A549 (cell line): Measurements from ENCODE around the gene HAUS8. TPM values are rescaled to one million over a fixed set of nuclear protein-coding genes. Genes with fewer than 3 reads are reported as not detected.

Experiments
- ATAC-seq, 2 experiments: fragments of 200-7000 bp in 1 of 2; fragments of >200 bp in 1 of 2; cut with Nextera tagmentation in 1 of 2; cut with Tn5 transposase in 1 of 2; 3 replicates each; pipeline versions ENCODE4 v1.8.0 to v1.9.1; 2018 to 2020; ENCODE audit warnings: mild to moderate bottlenecking in 1 of 2, moderate library complexity in 1 of 2
- CTCF ChIA-PET: fragments of 300-600 bp; sonication (Branson Sonifier 250); formaldehyde crosslinking; extraction: SDS; loops from one replicate; lab custom pipeline; 2021; ENCODE audit warnings: antibody characterized with exemption, inconsistent platforms; lab: Yijun Ruan, JAX
- POLR2A ChIA-PET: fragments of 350-600 bp; formaldehyde crosslinking; extraction: SDS; loops from one replicate; lab custom pipeline; 2021; ENCODE audit warnings: antibody characterized with exemption, inconsistent platforms; lab: Yijun Ruan, JAX
- DNase-seq, 2 experiments: peaks; one replicate each; pipeline versions ENCODE4 v3.0.0 to v3.0.0-alpha.2; 2011 to 2016; ENCODE audit warnings: low read depth in 1 of 2, low spot score in 1 of 2
- FAIRE-seq: peaks from 2 replicates; lab custom pipeline; 2011; peaks lifted over from hg19 to GRCh38; lab: Jason Lieb, UNC
- H3K27ac ChIP-seq, 2 experiments: fragments of >200 bp; sonication (Bioruptor Twin); formaldehyde crosslinking; 3 replicates each; pipeline ENCODE4 v1.5.1; 2016 to 2017
- H3K4me1 ChIP-seq: fragments of >200 bp; sonication (Bioruptor Twin); formaldehyde crosslinking; 3 replicates; pipeline ENCODE4 v1.6.1; 2016
- H3K4me2 ChIP-seq: fragments of >200 bp; sonication (Bioruptor Twin); formaldehyde crosslinking; 3 replicates; pipeline ENCODE4 v1.6.1; 2016
- H3K4me3 ChIP-seq: fragments of >200 bp; sonication (Bioruptor Twin); formaldehyde crosslinking; 3 replicates; pipeline ENCODE4 v1.5.1; 2016
- H3K9me3 ChIP-seq: fragments of >200 bp; sonication (Bioruptor Twin); formaldehyde crosslinking; 3 replicates; pipeline ENCODE4 v1.6.1; 2016
- CBX2 ChIP-seq: fragments of 200-600 bp; sonication (generic); IDR thresholded peaks from 2 replicates; pipeline ENCODE4 v1.6.1; 2016; ENCODE audit warnings: low read depth, mild to moderate bottlenecking, borderline replicate concordance
- CBX8 ChIP-seq: fragments of 200-600 bp; sonication (generic); IDR thresholded peaks from 2 replicates; pipeline ENCODE4 v1.6.1; 2016
- CHD2 ChIP-seq: fragments of 150-350 bp; IDR thresholded peaks from 2 replicates; pipeline ENCODE4 v1.6.1; 2014; ENCODE audit warnings: low read length; ENCODE audit not compliant: partially characterized antibody
- EHMT2 ChIP-seq: fragments of 200-600 bp; sonication (generic); IDR thresholded peaks from 2 replicates; pipeline ENCODE4 v1.6.1; 2016; ENCODE audit warnings: antibody characterized with exemption, low read depth, mild to moderate bottlenecking, moderate library complexity
- FOSL2 ChIP-seq, 2 experiments: fragments of 450-650 bp in 1 of 2; fragments of >200 bp in 1 of 2; sonication (Bioruptor Twin) in 1 of 2; formaldehyde crosslinking; IDR thresholded peaks; 2 replicates each; pipeline versions ENCODE4 v1.5.0 to v1.6.1; 2016 to 2020; ENCODE audit warnings: mild to moderate bottlenecking in 1 of 2, moderate library complexity in 1 of 2
- HOXB13 ChIP-seq: fragments of 250-450 bp; sonication (Bioruptor Pico); IDR thresholded peaks from 2 replicates; pipeline ENCODE4 v1.5.0; 2020; ENCODE audit warnings: low read depth, mild to moderate bottlenecking, moderate library complexity
- HOXB5 ChIP-seq: fragments of 250-450 bp; sonication (Bioruptor Pico); IDR thresholded peaks from 2 replicates; pipeline ENCODE4 v1.5.0; 2020; ENCODE audit warnings: mild to moderate bottlenecking, moderate library complexity
- JUN ChIP-seq, 2 experiments: fragments of >200 bp; sonication (Bioruptor Twin); formaldehyde crosslinking; IDR thresholded peaks; 2 replicates in 1 of 2; 3 replicates in 1 of 2; pipeline ENCODE4 v1.6.1; 2016 to 2017
- JUNB ChIP-seq: fragments of >200 bp; sonication (Bioruptor Twin); formaldehyde crosslinking; IDR thresholded peaks from 2 replicates; pipeline ENCODE4 v1.6.1; 2016
- KDM1A ChIP-seq: fragments of 200-600 bp; sonication (generic); IDR thresholded peaks from 2 replicates; pipeline ENCODE4 v1.6.1; 2016; ENCODE audit warnings: low read depth, mild to moderate bottlenecking
- MAFK ChIP-seq: fragments of 450-650 bp; IDR thresholded peaks from 2 replicates; pipeline ENCODE4 v1.6.1; 2014; ENCODE audit not compliant: partially characterized antibody
- MAZ ChIP-seq: fragments of 150-350 bp; IDR thresholded peaks from 2 replicates; pipeline ENCODE4 v1.6.1; 2014; ENCODE audit warnings: antibody characterized with exemption, low read depth, low read length, borderline replicate concordance
- NR3C1 ChIP-seq: fragments of >200 bp; sonication (Bioruptor Twin); formaldehyde crosslinking; IDR thresholded peaks from 3 replicates; pipeline ENCODE4 v1.6.1; 2017
- PHF8 ChIP-seq: fragments of 200-600 bp; sonication (generic); IDR thresholded peaks from 2 replicates; pipeline ENCODE4 v1.6.1; 2016; ENCODE audit warnings: low read depth, mild to moderate bottlenecking, antibody characterized with exemption, moderate library complexity, borderline replicate concordance
- REST ChIP-seq: fragments of 200-600 bp; sonication (generic); IDR thresholded peaks from 2 replicates; pipeline ENCODE4 v1.6.1; 2016; ENCODE audit warnings: antibody characterized with exemption, mild to moderate bottlenecking, moderate library complexity
- RFX5 ChIP-seq: fragments of 450-650 bp; IDR thresholded peaks from 2 replicates; pipeline ENCODE4 v1.7.1; 2014; ENCODE audit warnings: antibody characterized with exemption, mild to moderate bottlenecking, moderate library complexity
- RNF2 ChIP-seq: fragments of 200-600 bp; sonication (generic); IDR thresholded peaks from 2 replicates; pipeline ENCODE4 v1.6.1; 2016; ENCODE audit warnings: low read depth, mild to moderate bottlenecking, antibody characterized with exemption, moderate library complexity, borderline replicate concordance
- SREBF2 ChIP-seq: fragments of 450-650 bp; IDR thresholded peaks from 2 replicates; pipeline ENCODE4 v1.6.1; 2014; ENCODE audit warnings: mild to moderate bottlenecking, moderate library complexity
- TP53 ChIP-seq: fragments of 250-450 bp; sonication (Bioruptor Pico); IDR thresholded peaks from 2 replicates; pipeline ENCODE4 v1.5.0; 2021; ENCODE audit warnings: mild to moderate bottlenecking, moderate library complexity
- ZFP36 ChIP-seq: fragments of 450-650 bp; IDR thresholded peaks from 2 replicates; pipeline ENCODE4 v1.6.1; 2014; ENCODE audit warnings: borderline replicate concordance; ENCODE audit not compliant: partially characterized antibody
- WGBS: methylation state at CpG from one replicate; pipeline ENCODE4 v1.1.6; 2017; ENCODE audit errors: missing lambda C conversion rate; 5-methylcytosine and 5-hydroxymethylcytosine counted together
- polyA plus RNA-seq, 4 experiments: library from polyadenylated mRNA; depleted of rRNA in 3 of 4; stranded (reverse); fragments of >200 nt; fragmentation: RNase III in 1 of 4; extraction: RNeasy Plus Mini Kit Qiagen cat#74134 plus additional on column Dnase treatment in 1 of 4; gene quantifications; 2 replicates in 3 of 4; 3 replicates in 1 of 4; pipeline ENCODE4 v1.2.3, GENCODE V29; 2011 to 2017
- TF ChIP-seq, protein P1 (sequence below): IDR thresholded peaks from 2 replicates; pipeline ENCODE4 v1.6.1; 2012
- TF ChIP-seq, protein P2 (sequence below): fragments of >200 bp; sonication (Bioruptor Twin); formaldehyde crosslinking; IDR thresholded peaks from 3 replicates; pipeline ENCODE4 v1.5.1; 2016

HAUS8 gene
- polyA plus RNA-seq, 2 of the 4 experiments (the other 2 are of a cell fraction) = 15.1 to 16.2 TPM

DNA sequence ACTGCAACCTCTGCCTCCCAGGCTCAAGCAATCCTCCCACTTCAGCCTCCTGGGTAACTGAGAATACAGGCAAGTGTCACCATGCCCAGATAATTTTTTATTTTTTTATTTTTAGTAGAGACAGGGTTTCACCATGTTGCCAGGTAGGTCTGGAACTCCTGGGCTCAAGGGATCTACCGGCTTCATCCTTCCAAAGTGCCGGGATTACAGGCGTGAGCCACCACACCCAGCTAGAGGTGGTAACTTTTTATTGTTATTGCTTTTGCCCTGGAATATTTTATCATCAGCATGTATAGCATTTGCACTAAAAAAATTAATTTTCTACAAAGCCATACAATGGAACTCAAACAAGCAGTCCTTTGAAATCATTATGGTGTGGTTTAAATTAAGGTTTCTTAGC, 14.0 kb downstream of the HAUS8 start:
- Histone ChIP-seq H3K27ac (no peak overlapping the region), H3K4me1 (no peaks in the 10 kb centered on the region), H3K4me2 (no peak overlapping the region), H3K4me3 (no peak overlapping the region), H3K9me3 (no peaks in the 10 kb centered on the region)
- FAIRE-seq = no peak
- TF ChIP-seq CBX2 = no peak
- TF ChIP-seq MAZ = no peak
- TF ChIP-seq, protein P1, sequence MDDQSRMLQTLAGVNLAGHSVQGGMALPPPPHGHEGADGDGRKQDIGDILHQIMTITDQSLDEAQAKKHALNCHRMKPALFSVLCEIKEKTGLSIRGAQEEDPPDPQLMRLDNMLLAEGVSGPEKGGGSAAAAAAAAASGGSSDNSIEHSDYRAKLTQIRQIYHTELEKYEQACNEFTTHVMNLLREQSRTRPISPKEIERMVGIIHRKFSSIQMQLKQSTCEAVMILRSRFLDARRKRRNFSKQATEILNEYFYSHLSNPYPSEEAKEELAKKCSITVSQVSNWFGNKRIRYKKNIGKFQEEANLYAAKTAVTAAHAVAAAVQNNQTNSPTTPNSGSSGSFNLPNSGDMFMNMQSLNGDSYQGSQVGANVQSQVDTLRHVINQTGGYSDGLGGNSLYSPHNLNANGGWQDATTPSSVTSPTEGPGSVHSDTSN = no peak
- no peak for TF ChIP-seq EHMT2
- TF ChIP-seq NR3C1 = no peak
- TF ChIP-seq HOXB13 (CRISPR knock-in tag) = no peak
- no peak for TF ChIP-seq KDM1A
- TF ChIP-seq RNF2 = no peak
- no peak for TF ChIP-seq CHD2
- no peak for TF ChIP-seq RFX5
- TF ChIP-seq HOXB5 (CRISPR knock-in tag) = no peak
- TF ChIP-seq JUNB = no peak
- no peak for TF ChIP-seq SREBF2
- no peak for TF ChIP-seq REST
- TF ChIP-seq PHF8 = no peak
- TF ChIP-seq, protein P2, sequence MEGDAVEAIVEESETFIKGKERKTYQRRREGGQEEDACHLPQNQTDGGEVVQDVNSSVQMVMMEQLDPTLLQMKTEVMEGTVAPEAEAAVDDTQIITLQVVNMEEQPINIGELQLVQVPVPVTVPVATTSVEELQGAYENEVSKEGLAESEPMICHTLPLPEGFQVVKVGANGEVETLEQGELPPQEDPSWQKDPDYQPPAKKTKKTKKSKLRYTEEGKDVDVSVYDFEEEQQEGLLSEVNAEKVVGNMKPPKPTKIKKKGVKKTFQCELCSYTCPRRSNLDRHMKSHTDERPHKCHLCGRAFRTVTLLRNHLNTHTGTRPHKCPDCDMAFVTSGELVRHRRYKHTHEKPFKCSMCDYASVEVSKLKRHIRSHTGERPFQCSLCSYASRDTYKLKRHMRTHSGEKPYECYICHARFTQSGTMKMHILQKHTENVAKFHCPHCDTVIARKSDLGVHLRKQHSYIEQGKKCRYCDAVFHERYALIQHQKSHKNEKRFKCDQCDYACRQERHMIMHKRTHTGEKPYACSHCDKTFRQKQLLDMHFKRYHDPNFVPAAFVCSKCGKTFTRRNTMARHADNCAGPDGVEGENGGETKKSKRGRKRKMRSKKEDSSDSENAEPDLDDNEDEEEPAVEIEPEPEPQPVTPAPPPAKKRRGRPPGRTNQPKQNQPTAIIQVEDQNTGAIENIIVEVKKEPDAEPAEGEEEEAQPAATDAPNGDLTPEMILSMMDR = no peak
- TF ChIP-seq MAFK = no peak
- TF ChIP-seq FOSL2 (IDR thresholded peaks at IDR 0.05) = no peak
- no peak for TF ChIP-seq FOSL2 (CRISPR knock-in tag; IDR thresholded peaks at IDR 0.05)
- no peak for TF ChIP-seq TP53 (CRISPR knock-in tag)
- no peak for ATAC-seq
- no peak for DNase-seq
- WGBS = 96% methylated on average over 3 of the region's 3 CpGs
- ChIA-PET POLR2A (no interaction called here), CTCF (interaction anchor here (0.6 to 1.4 kb wide), 4 partner anchors 9 to 289 kb away, joined by 3 to 7 read pairs (median 3); no protein-coding TSS in a partner anchor)

- ChIA-PET CTCF (interaction anchor here (1.1 kb wide), 1 partner anchor 211 kb away, joined by 3 read pairs; no protein-coding TSS in a partner anchor), POLR2A (no interaction called here)
- Histone ChIP-seq H3K4me2 (no peak overlapping the region), H3K9me3 (no peaks in the 10 kb centered on the region), H3K27ac (no peak overlapping the region), H3K4me3 (no peak overlapping the region), H3K4me1 (no peaks in the 10 kb centered on the region)
- 79% methylated on average over 3 of the region's 3 CpGs for WGBS
- ATAC-seq = no peak
- FAIRE-seq = no peak
- TF ChIP-seq ZFP36 (no peak), HOXB5 (CRISPR knock-in tag) (no peak), JUN (IDR thresholded peaks at IDR 0.05) (no peak), KDM1A (no peak), RNF2 (no peak), MAZ (no peak), REST (no peak), CBX8 (no peak)
- TF ChIP-seq, protein P1 = no peak
- DNase-seq = no peak
These were observed 14.4 kb downstream of the HAUS8 start for GRCh38 chr19:17060802-17061201.
